ENCODE data around the gene NBAS.

DNA sequence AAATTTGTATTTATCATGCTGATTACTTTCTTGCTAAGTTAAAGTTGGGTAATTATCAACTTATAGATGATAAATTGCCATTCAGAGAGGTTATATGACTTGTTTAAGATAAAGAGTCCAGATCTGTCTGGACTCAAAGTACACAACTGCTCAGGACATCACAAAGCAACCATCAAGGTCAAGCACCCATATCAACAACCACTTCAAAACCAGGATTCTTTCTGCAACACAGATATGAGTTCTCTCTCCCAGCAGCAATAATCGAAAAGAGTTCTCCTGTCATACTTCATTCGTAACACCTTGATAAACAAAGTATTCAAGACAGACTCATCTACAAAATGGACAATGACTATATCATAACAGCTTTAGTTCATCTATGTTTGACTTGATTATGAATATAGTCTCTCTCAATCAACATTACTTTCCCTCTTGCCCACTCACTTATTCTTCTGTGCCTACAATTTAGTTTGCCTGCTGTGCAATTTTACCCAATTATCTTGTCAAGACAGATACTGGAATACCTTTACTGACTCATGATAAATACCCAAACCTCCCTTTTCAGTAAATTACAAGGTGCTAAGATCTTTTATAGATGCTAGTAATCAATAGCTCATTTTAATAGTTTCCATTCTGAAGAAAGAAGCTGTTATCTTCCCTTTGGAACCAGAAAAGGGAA lies 281.8 kb downstream of the NBAS start:
- no peak for TF ChIP-seq EZH2phosphoT487 (IDR thresholded peaks at IDR 0.05; ENCODE audit: borderline replicate concordance, low read depth, low read length)
- TF ChIP-seq, protein P1, sequence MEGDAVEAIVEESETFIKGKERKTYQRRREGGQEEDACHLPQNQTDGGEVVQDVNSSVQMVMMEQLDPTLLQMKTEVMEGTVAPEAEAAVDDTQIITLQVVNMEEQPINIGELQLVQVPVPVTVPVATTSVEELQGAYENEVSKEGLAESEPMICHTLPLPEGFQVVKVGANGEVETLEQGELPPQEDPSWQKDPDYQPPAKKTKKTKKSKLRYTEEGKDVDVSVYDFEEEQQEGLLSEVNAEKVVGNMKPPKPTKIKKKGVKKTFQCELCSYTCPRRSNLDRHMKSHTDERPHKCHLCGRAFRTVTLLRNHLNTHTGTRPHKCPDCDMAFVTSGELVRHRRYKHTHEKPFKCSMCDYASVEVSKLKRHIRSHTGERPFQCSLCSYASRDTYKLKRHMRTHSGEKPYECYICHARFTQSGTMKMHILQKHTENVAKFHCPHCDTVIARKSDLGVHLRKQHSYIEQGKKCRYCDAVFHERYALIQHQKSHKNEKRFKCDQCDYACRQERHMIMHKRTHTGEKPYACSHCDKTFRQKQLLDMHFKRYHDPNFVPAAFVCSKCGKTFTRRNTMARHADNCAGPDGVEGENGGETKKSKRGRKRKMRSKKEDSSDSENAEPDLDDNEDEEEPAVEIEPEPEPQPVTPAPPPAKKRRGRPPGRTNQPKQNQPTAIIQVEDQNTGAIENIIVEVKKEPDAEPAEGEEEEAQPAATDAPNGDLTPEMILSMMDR (conservative IDR thresholded peaks at IDR 0.05; ENCODE audit: low read length): no peak

Measured in OCI-LY7 (cell line).